ENCODE data around the gene KRTAP10-10. TPM values are rescaled to one million over a fixed set of nuclear protein-coding genes. Genes with fewer than 3 reads are reported as not detected.
"Not testable (repeated sequence)": the region's sequence is repeated elsewhere in the genome, so short reads cannot be mapped to it uniquely, and the experiment has no call there.

KRTAP10-10 gene
- total and polyA plus RNA-seq, 5 donors from 2014 or later = not detected

- H3K27ac Mint-ChIP-seq = peak overlapping the region in 1 of 3 donors; percentile 30
- ATAC-seq (ENCODE audit: low read depth in 2 of 2) = no peak
- H3K4me3 Mint-ChIP-seq = no peak overlapping the region
- H3K27me3 ChIP-seq (ENCODE audit: control insufficient read depth, insufficient read depth, low read length) = peaks cover 9% of the 10 kb centered on the region
- H3K36me3 Mint-ChIP-seq = no peaks in the 10 kb centered on the region
- no peak overlapping the region for H3K27ac ChIP-seq (ENCODE audit: insufficient read depth, low read length, poor library complexity, severe bottlenecking)
- peaks cover 39% of the 10 kb centered on the region for H3K27me3 Mint-ChIP-seq
- peaks cover 0 to 6% (median 2%) of the 10 kb centered on the region in 7 donors for H3K9me3 Mint-ChIP-seq
- H3K4me1 Mint-ChIP-seq = no peaks in the 10 kb centered on the region
- H3K4me1 ChIP-seq (ENCODE audit: control insufficient read depth, insufficient read depth, low read length, poor library complexity, severe bottlenecking) = no peaks in the 10 kb centered on the region
- no peaks in the 10 kb centered on the region for H3K36me3 ChIP-seq (ENCODE audit: control insufficient read depth, insufficient read depth, low read length)
- peaks cover 3 to 8% of the 10 kb centered on the region in 2 experiments for H3K9me3 ChIP-seq (ENCODE audit: control insufficient read depth in 2 of 2, low read length in 2 of 2)
- H3K4me3 ChIP-seq (ENCODE audit: low read depth, low read length) = no peak overlapping the region
- no peak for DNase-seq
These were observed 37.7 kb upstream of the KRTAP10-10 start for GRCh38 chr21:44599264-44600029.

- not testable (repeated sequence) for H3K36me3 Mint-ChIP-seq; H3K36me3 ChIP-seq (ENCODE audit: control insufficient read depth, insufficient read depth, low read length); H3K27me3 ChIP-seq (ENCODE audit: control insufficient read depth, insufficient read depth, low read length); H3K4me1 ChIP-seq (ENCODE audit: control insufficient read depth, insufficient read depth, low read length, poor library complexity, severe bottlenecking); H3K9me3 ChIP-seq (ENCODE audit: control insufficient read depth in 2 of 2, low read length in 2 of 2); H3K9me3 Mint-ChIP-seq; DNase-seq; H3K4me3 ChIP-seq (ENCODE audit: low read depth, low read length); H3K27ac ChIP-seq (ENCODE audit: insufficient read depth, low read length, poor library complexity, severe bottlenecking); ATAC-seq (ENCODE audit: low read depth in 2 of 2); H3K4me3 Mint-ChIP-seq; H3K4me1 Mint-ChIP-seq
- Mint-ChIP-seq H3K27ac (peak within 1 kb of the TSS in 1 of 3 donors; percentile 30), H3K27me3 (peaks cover 46% of the 10 kb centered on the region)
These were observed 36.8 kb upstream of the KRTAP10-10 start, which contains the start of gene KRTAP10-7 for GRCh38 chr21:44600118-44600978. KRTAP10-7 (plus strand) TSS chr21:44600597; CDS start chr21:44600622, 25 bp downstream.

- peaks cover 46% of the 10 kb centered on the region for H3K27me3 Mint-ChIP-seq
- not testable (repeated sequence) for H3K9me3 Mint-ChIP-seq; H3K36me3 ChIP-seq (ENCODE audit: control insufficient read depth, insufficient read depth, low read length); DNase-seq; ATAC-seq (ENCODE audit: low read depth in 2 of 2); H3K4me1 Mint-ChIP-seq; H3K27ac ChIP-seq (ENCODE audit: insufficient read depth, low read length, poor library complexity, severe bottlenecking); H3K36me3 Mint-ChIP-seq; H3K4me1 ChIP-seq (ENCODE audit: control insufficient read depth, insufficient read depth, low read length, poor library complexity, severe bottlenecking); H3K27ac Mint-ChIP-seq; H3K9me3 ChIP-seq (ENCODE audit: control insufficient read depth in 2 of 2, low read length in 2 of 2); H3K4me3 ChIP-seq (ENCODE audit: low read depth, low read length); H3K4me3 Mint-ChIP-seq; H3K27me3 ChIP-seq (ENCODE audit: control insufficient read depth, insufficient read depth, low read length)
These were observed 36.1 kb upstream of the KRTAP10-10 start for GRCh38 chr21:44601091-44601490.

GRCh38 chr21:44601596-44602462 lies 35.3 kb upstream of the KRTAP10-10 start:
- ATAC-seq (ENCODE audit: low read depth in 2 of 2) (no peak), DNase-seq (no peak)
- Mint-ChIP-seq H3K36me3 (peaks cover 3% of the 10 kb centered on the region), H3K27ac (no peak overlapping the region), H3K4me1 (peaks cover 0 to 5% (median 0%) of the 10 kb centered on the region in 4 donors), H3K27me3 (peaks cover 46% of the 10 kb centered on the region), H3K4me3 (no peak overlapping the region), H3K9me3 (peaks cover 0 to 12% (median 6%) of the 10 kb centered on the region in 7 donors)
- Histone ChIP-seq H3K9me3 (ENCODE audit: control insufficient read depth in 2 of 2, low read length in 2 of 2) (peaks cover 3 to 8% of the 10 kb centered on the region in 2 experiments), H3K27ac (ENCODE audit: insufficient read depth, low read length, poor library complexity, severe bottlenecking) (no peak overlapping the region), H3K4me3 (ENCODE audit: low read depth, low read length) (no peak overlapping the region), H3K27me3 (ENCODE audit: control insufficient read depth, insufficient read depth, low read length) (peaks cover 13% of the 10 kb centered on the region), H3K36me3 (ENCODE audit: control insufficient read depth, insufficient read depth, low read length) (no peaks in the 10 kb centered on the region), H3K4me1 (ENCODE audit: control insufficient read depth, insufficient read depth, low read length, poor library complexity, severe bottlenecking) (no peaks in the 10 kb centered on the region)

- Histone ChIP-seq H3K36me3 (ENCODE audit: control insufficient read depth, insufficient read depth, low read length) (no peaks in the 10 kb centered on the region), H3K27me3 (ENCODE audit: control insufficient read depth, insufficient read depth, low read length) (peaks cover 13% of the 10 kb centered on the region), H3K4me3 (ENCODE audit: low read depth, low read length) (no peak overlapping the region), H3K4me1 (ENCODE audit: control insufficient read depth, insufficient read depth, low read length, poor library complexity, severe bottlenecking) (no peaks in the 10 kb centered on the region), H3K27ac (ENCODE audit: insufficient read depth, low read length, poor library complexity, severe bottlenecking) (no peak overlapping the region), H3K9me3 (ENCODE audit: control insufficient read depth in 2 of 2, low read length in 2 of 2) (peaks cover 3 to 8% of the 10 kb centered on the region in 2 experiments)
- H3K4me3 Mint-ChIP-seq = no peak overlapping the region
- peaks cover 0 to 5% (median 0%) of the 10 kb centered on the region in 4 donors for H3K4me1 Mint-ChIP-seq
- DNase-seq = no peak
- ATAC-seq (ENCODE audit: low read depth in 2 of 2) = no peak
- H3K27me3 Mint-ChIP-seq = peaks cover 43% of the 10 kb centered on the region
- H3K27ac Mint-ChIP-seq = no peak overlapping the region
- peaks cover 0 to 12% (median 6%) of the 10 kb centered on the region in 7 donors for H3K9me3 Mint-ChIP-seq
- H3K36me3 Mint-ChIP-seq = peaks cover 3% of the 10 kb centered on the region
These were observed 34.7 kb upstream of the KRTAP10-10 start for GRCh38 chr21:44602463-44602850.

DNA sequence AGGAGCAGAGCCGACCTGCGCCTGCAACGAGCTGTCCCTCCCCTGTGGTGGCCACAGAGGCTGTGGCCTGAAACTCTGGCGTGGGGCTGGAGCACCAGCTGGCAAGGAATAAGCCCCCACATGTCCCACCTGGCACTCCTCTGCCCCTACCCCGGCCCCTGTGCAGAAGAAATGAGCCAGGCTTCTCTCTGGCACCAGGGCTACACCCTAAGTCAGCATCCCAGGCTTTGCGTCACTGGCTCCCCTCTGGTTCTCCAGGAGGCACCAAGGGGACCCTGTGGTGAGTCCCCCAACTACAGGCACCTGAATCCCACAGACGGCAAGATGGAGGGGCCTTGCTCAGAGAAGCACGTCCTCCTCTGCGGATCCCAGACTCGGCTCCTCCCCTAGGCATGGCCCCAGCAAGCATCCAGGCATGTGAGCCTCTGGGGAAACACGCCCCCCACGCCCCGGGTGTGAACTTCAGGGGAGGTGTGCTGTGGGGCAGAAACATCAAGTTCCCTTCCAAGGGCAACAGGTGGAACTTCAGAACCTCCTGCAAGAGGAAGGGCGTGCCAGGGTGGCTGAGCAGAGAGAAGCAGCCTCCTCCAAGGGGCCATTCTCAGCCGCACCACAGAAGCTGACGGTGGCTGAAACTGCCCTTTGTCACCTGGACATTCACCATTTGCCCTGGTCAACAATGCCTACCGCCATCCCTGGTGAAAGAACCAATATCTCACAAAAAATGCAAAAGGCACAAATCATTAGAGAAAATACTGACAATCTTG lies 33.9 kb upstream of the KRTAP10-10 start:
- H3K27me3 Mint-ChIP-seq = peaks cover 34% of the 10 kb centered on the region
- no peak for DNase-seq
- peaks cover 1 to 8% of the 10 kb centered on the region in 2 experiments for H3K9me3 ChIP-seq (ENCODE audit: control insufficient read depth in 2 of 2, low read length in 2 of 2)
- H3K36me3 ChIP-seq (ENCODE audit: control insufficient read depth, insufficient read depth, low read length) = no peaks in the 10 kb centered on the region
- H3K4me3 Mint-ChIP-seq = no peak overlapping the region
- H3K4me3 ChIP-seq (ENCODE audit: low read depth, low read length) = no peak overlapping the region
- H3K4me1 Mint-ChIP-seq = peaks cover 0 to 5% (median 0%) of the 10 kb centered on the region in 4 donors
- H3K36me3 Mint-ChIP-seq = peaks cover 3% of the 10 kb centered on the region
- peaks cover 0 to 12% (median 6%) of the 10 kb centered on the region in 7 donors for H3K9me3 Mint-ChIP-seq
- ATAC-seq (ENCODE audit: low read depth in 2 of 2) = no peak
- H3K27ac Mint-ChIP-seq = no peak overlapping the region
- H3K27me3 ChIP-seq (ENCODE audit: control insufficient read depth, insufficient read depth, low read length) = peaks cover 15% of the 10 kb centered on the region
- no peaks in the 10 kb centered on the region for H3K4me1 ChIP-seq (ENCODE audit: control insufficient read depth, insufficient read depth, low read length, poor library complexity, severe bottlenecking)
- no peak overlapping the region for H3K27ac ChIP-seq (ENCODE audit: insufficient read depth, low read length, poor library complexity, severe bottlenecking)

Data from CD4-positive, CD25-positive, alpha-beta regulatory T cell (primary cell).